IPS-18c (cell line): ENCODE results near the gene BOK.
"Not testable (repeated sequence)": the region's sequence is repeated elsewhere in the genome, so short reads cannot be mapped to it uniquely, and the experiment has no call there.

Experiments used
- H3K4me3 ChIP-seq: 2 replicates; pipeline ENCODE4 v1.7.0; 2013; ENCODE audit warnings: low read depth, mild to moderate bottlenecking, low read length, moderate library complexity; ENCODE audit not compliant: insufficient read depth
- H3K9me3 ChIP-seq: one replicate; pipeline ENCODE4 v1.6.1; 2013; ENCODE audit warnings: mild to moderate bottlenecking, low read length, moderate library complexity; ENCODE audit not compliant: control insufficient read depth, insufficient read depth

The BOK gene, protein sequence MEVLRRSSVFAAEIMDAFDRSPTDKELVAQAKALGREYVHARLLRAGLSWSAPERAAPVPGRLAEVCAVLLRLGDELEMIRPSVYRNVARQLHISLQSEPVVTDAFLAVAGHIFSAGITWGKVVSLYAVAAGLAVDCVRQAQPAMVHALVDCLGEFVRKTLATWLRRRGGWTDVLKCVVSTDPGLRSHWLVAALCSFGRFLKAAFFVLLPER

GRCh38 chr2:241558532-241559322 lies at the start of gene BOK:
Gene BOK, plus strand, starts transcription at chr2:241558745. Its CDS starts 739 bp downstream, at chr2:241559484.
- Histone ChIP-seq H3K4me3 (peak within 1 kb of the TSS; percentile 77), H3K9me3 (no peaks in the 10 kb centered on the region)

DNA sequence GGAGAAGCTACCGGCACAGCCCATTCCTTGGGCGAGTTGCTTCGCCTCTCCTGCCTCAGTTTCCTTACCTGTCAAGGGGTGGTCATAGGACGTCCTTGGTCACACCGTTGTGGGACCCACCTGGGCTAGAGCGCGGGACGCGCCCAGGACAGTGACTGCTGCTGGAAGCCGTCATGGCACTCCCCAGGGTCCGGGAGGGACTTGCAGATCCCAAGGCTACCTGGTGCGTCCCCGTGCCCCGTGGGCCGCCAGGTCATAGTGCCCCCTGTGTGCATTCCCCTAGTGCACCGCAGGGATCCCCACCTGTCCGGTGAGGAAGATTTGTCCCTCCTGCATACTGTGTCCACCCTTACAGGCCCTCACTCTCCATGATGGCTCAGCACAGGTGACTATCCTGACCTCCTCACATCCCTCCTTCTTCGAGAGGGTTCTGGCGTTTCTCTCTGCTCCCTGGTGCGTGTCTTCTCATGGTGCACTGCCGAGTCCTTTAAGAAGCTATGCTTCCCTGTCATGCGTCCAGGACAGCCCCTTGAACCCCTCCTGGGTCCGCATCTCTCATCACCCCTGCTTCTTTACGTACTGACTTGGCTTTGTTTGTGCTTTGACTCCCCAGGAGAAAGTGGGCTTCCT lies 49.3 kb upstream of the BOK start:
- peak overlapping the region; percentile 68 for H3K4me3 ChIP-seq
- H3K9me3 ChIP-seq = no peaks in the 10 kb centered on the region

- H3K4me3 ChIP-seq = no peak overlapping the region
Measured at GRCh38 chr2:241511091-241511741, 47.3 kb upstream of the BOK start.

DNA sequence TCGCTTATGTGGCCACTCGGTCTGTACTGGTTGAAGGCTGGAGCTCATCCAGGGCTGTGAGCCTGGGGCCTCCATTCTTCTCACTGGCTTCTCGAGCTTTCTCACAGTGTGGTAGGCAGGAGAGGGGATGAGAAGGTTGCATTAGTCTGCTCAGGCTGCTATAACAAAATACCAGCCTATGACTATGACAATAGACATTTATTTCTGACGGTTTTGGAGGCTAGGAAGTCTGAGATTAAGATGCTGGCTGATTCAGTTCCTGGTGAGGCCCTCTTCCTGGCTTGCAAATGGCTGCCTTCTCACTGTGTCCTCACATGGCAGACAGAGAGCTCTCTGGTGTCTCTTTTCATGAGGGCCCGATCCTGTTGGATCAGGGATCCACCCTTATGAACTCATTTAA lies 44.0 kb upstream of the BOK start:
- H3K9me3 ChIP-seq = no peaks in the 10 kb centered on the region
- no peak overlapping the region for H3K4me3 ChIP-seq

More at GRCh38 chr2:241511091-241511741, 47.3 kb upstream of the BOK start:
- H3K9me3 ChIP-seq = no peaks in the 10 kb centered on the region

GRCh38 chr2:241514986-241515737 lies 43.4 kb upstream of the BOK start:
- H3K9me3 ChIP-seq = no peaks in the 10 kb centered on the region
- no peak overlapping the region for H3K4me3 ChIP-seq

- Histone ChIP-seq H3K4me3 (no peak overlapping the region), H3K9me3 (no peaks in the 10 kb centered on the region)
Measured at GRCh38 chr2:241516520-241516965, 42.0 kb upstream of the BOK start.

GRCh38 chr2:241517297-241517696 lies 41.2 kb upstream of the BOK start:
- Histone ChIP-seq H3K9me3 (no peaks in the 10 kb centered on the region), H3K4me3 (no peak overlapping the region)

DNA sequence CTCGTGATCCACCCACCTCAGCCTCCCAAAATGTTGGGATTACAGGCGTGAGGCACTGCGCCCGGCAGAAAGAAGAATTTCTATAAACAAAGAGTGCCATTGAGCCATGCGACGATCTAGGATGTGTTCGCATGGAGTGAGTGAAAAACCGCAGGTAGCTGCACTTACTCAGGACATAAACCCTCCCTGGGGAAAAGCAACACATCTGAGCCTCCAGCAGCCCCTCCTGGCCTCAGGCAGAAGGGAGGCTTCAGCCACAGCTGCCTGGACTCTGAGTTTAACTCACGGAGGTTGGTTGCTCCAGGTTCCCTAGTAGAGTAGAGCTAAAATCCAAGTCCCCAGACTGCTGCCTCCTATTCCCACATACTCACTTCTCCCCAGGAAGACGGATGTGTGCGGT lies 38.9 kb upstream of the BOK start:
- Histone ChIP-seq H3K9me3 (no peaks in the 10 kb centered on the region), H3K4me3 (no peak overlapping the region)

- H3K4me3 ChIP-seq = no peak overlapping the region
Measured at GRCh38 chr2:241522477-241522876, 36.1 kb upstream of the BOK start.

GRCh38 chr2:241525818-241526780 lies 32.4 kb upstream of the BOK start:
- H3K4me3 ChIP-seq, H3K9me3 ChIP-seq: not testable (repeated sequence)

More at GRCh38 chr2:241522477-241522876, 36.1 kb upstream of the BOK start:
- H3K9me3 ChIP-seq = peaks cover 8% of the 10 kb centered on the region

DNA sequence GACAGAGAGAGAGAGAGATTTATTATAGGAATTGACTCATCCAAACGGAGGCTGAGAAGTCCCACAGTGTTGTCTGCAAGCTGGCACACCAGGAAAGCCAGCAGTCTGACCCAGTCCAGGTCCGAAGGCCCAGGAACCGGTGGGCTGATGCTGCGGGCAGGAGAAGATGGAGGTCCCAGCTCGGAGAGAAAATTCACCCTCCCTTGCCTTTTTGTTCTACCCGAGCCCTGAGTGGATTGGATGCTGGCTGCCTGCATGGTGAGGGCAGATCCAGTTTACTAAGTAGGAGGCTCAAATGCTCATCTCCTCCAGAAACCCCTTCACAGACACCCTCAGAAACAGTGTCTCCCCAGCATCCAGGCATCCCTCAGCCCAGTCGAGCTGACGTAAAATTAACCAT lies 28.0 kb upstream of the BOK start:
- H3K4me3 ChIP-seq = no peak overlapping the region
- peaks cover 8% of the 10 kb centered on the region for H3K9me3 ChIP-seq

- Histone ChIP-seq H3K4me3 (no peak overlapping the region), H3K9me3 (peaks cover 7% of the 10 kb centered on the region)
Measured at GRCh38 chr2:241531161-241531722, 27.3 kb upstream of the BOK start.

GRCh38 chr2:241532168-241532567 lies 26.4 kb upstream of the BOK start:
- H3K4me3 ChIP-seq = no peak overlapping the region
- H3K9me3 ChIP-seq = peaks cover under 1% of the 10 kb centered on the region

DNA sequence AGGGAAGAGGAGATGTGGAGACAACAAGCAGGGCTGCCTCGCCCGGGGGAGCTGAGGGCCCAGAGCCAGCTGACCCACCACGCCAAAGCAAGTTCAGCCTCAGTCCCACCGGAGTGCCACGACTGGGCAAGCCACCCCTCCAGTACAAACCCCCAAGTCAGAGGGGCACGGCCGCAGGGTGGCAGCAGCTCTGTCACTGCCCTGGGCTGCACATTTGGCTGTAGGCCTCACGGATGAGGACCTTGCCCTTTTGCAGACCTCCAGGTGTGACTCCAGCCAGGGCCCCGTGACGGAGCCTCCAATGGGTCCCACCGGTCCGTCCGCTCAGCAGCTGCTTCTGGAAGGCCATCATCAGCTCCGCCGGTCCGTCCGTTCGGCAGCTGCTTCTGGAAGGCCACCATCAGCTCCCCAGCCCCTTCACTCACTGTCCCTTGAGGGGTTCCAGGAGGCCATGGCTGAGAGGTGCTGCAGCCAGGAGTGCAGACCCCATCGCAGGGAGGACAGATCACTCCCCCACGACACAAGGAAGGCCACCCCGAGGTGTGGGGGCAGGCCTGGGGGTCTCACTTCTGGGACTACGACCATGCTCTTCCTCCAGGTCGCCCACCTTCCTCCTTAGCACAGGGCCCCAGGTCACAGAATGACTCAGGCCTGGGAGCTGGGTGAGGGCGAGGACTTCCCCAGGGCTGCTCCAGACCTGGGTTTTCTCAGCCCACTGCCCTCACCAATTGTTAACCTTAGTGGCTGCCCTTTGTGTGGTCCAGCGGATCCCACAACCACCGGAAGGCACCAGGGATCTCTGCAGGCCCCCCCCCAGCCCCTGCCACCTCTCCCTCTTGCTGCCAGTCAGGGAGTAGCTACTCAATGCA lies 25.6 kb upstream of the BOK start:
- no peak overlapping the region for H3K4me3 ChIP-seq
- H3K9me3 ChIP-seq = no peaks in the 10 kb centered on the region

DNA sequence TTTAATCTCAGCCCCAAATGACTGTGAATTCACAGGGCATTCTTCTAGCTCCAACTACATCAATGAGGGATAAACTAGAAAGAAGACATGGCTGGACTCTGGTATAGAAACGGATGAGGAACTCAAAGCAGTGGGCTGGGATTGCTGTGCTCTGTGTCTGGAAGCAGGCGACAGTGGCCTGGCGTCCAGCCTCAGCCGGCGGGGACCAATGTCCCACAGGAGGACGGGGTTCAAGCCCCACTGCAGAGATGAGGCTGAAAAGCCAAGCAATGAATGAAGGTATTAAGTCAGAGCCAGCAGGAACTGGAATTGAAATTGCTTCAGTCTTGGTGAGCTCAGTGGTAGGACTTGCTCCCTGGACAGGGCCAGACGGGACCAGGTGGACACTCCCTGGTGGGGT lies 24.3 kb upstream of the BOK start:
- no peak overlapping the region for H3K4me3 ChIP-seq
- H3K9me3 ChIP-seq = no peaks in the 10 kb centered on the region
